Measurements from ENCODE around the gene MKLN1.

Gene MKLN1

DNA sequence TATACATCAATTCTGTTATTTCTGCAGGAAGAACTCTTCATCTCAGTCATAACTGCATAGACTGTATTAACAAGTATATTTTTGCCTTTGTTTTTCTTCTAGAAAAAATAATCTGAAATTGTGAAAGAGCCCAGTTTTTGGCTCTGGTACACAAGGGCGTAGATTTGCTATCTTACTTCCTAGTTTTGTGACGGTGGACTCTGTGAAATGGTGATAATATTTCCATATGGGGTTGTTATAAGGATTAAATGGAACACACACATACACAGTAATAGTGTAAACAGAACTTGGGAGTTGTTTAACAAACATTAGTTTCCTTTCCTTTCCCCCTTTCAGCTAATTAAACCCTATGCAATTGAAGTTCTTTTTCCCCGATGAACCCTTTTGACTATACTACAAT is 108.7 kb downstream of the MKLN1 start:
- no peak overlapping the region for H2AFZ ChIP-seq (ENCODE audit: low read depth)

DNA sequence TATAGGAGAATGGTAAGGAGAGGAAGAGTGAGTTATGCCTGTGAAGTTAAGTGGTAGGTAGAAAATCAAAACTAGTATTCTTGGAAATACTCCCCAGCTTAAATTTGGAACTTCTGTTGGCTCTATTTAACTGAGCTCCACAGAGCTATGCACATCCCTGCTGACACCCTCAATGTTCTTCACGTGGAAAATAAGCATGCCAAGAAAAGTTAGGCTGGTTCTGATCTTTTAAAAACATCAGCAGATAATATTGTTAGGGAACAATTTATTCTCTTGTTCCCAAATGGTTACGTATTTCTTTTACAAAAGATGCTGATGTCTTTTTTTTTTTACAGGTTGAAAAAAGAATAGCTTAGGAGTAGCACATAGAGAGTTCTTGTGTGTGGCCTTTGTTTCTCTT is 111.3 kb downstream of the MKLN1 start:
- TF ChIP-seq, protein P1, sequence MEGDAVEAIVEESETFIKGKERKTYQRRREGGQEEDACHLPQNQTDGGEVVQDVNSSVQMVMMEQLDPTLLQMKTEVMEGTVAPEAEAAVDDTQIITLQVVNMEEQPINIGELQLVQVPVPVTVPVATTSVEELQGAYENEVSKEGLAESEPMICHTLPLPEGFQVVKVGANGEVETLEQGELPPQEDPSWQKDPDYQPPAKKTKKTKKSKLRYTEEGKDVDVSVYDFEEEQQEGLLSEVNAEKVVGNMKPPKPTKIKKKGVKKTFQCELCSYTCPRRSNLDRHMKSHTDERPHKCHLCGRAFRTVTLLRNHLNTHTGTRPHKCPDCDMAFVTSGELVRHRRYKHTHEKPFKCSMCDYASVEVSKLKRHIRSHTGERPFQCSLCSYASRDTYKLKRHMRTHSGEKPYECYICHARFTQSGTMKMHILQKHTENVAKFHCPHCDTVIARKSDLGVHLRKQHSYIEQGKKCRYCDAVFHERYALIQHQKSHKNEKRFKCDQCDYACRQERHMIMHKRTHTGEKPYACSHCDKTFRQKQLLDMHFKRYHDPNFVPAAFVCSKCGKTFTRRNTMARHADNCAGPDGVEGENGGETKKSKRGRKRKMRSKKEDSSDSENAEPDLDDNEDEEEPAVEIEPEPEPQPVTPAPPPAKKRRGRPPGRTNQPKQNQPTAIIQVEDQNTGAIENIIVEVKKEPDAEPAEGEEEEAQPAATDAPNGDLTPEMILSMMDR (conservative IDR thresholded peaks at IDR 0.05; ENCODE audit: low read depth, low read length) = no peak
- Histone ChIP-seq H3K79me2 (ENCODE audit: insufficient read depth, low read depth) (no peaks in the 10 kb centered on the region), H3K36me3 (ENCODE audit: insufficient read depth) (no peaks in the 10 kb centered on the region; the same call in 1 of the 2 replicates)

More for the DNA sequence above, 108.7 kb downstream of the MKLN1 start:
- no peaks in the 10 kb centered on the region; the same call in 1 of the 2 replicates for H3K36me3 ChIP-seq (ENCODE audit: insufficient read depth)
- TF ChIP-seq, protein P1 (conservative IDR thresholded peaks at IDR 0.05; ENCODE audit: low read depth, low read length) = no peak
- H3K79me2 ChIP-seq (ENCODE audit: insufficient read depth, low read depth) = no peaks in the 10 kb centered on the region
- H3K4me3 ChIP-seq (IDR thresholded peaks at IDR 0.05; ENCODE audit: insufficient read depth, low read depth, low read length) = no peak overlapping the region
- H3K4me1 ChIP-seq (ENCODE audit: low read depth, poor library complexity, severe bottlenecking) = peaks cover 7% of the 10 kb centered on the region
- H4K20me1 ChIP-seq (ENCODE audit: insufficient read depth) = no peaks in the 10 kb centered on the region
- no peaks in the 10 kb centered on the region for H3K27me3 ChIP-seq (ENCODE audit: insufficient read depth, low read depth)
- H3K27ac ChIP-seq = no peak overlapping the region
- no peak overlapping the region for H3K9ac ChIP-seq
- H3K4me2 ChIP-seq = no peak overlapping the region

DNA sequence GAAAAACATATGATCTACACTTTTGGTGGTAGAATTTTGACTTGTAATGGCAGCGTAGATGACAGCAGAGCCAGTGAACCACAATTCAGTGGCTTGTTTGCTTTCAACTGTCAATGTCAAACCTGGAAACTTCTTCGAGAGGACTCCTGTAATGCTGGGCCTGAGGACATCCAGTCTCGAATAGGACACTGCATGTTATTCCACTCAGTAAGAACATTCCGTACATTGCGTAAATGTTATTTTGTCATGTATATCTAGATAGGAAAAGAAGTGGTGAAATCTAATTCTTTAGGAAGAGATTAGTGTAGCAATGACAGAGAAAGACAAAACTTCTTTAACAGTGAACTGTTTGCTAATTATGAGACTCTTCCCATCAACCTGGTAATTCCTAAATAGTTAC is 115.8 kb downstream of the MKLN1 start:
- H3K4me1 ChIP-seq (ENCODE audit: low read depth, poor library complexity, severe bottlenecking) = no peaks in the 10 kb centered on the region

More for the DNA sequence above, 111.3 kb downstream of the MKLN1 start:
- H3K4me2 ChIP-seq = no peak overlapping the region
- H4K20me1 ChIP-seq (ENCODE audit: insufficient read depth) = no peaks in the 10 kb centered on the region
- H3K9ac ChIP-seq = no peak overlapping the region
- no peak overlapping the region for H3K4me3 ChIP-seq (IDR thresholded peaks at IDR 0.05; ENCODE audit: insufficient read depth, low read depth, low read length)
- H2AFZ ChIP-seq (ENCODE audit: low read depth) = no peak overlapping the region
- H3K27me3 ChIP-seq (ENCODE audit: insufficient read depth, low read depth) = no peaks in the 10 kb centered on the region
- no peak overlapping the region for H3K27ac ChIP-seq
- H3K4me1 ChIP-seq (ENCODE audit: low read depth, poor library complexity, severe bottlenecking) = no peaks in the 10 kb centered on the region

DNA sequence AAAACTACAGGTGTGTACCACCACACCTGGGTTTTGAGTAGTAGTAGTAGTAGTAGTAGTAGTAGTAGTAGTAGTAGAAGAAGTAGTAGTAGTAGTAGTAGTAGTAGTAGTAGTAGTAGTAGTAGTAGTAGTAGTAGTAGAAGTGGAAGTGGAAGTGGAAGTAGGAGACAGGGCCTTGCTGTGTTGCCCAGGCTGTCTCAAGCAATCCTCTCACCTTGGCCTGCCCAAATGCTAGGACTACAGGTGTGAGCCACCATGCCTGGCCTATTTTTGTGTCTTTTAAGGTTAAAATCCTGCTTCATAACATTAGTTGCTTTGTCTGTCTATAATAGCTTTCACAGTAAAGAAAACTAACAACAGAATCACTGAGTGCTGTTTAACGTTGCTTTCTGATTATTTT is 117.0 kb downstream of the MKLN1 start:
- Histone ChIP-seq H3K36me3 (ENCODE audit: insufficient read depth) (no peaks in the 10 kb centered on the region), H3K9ac (no peak overlapping the region), H3K4me1 (ENCODE audit: low read depth, poor library complexity, severe bottlenecking) (no peaks in the 10 kb centered on the region), H2AFZ (ENCODE audit: low read depth) (no peak overlapping the region), H3K27ac (no peak overlapping the region), H3K4me2 (no peak overlapping the region), H4K20me1 (ENCODE audit: insufficient read depth) (no peaks in the 10 kb centered on the region), H3K79me2 (ENCODE audit: insufficient read depth, low read depth) (no peaks in the 10 kb centered on the region), H3K27me3 (ENCODE audit: insufficient read depth, low read depth) (no peaks in the 10 kb centered on the region), H3K4me3 (IDR thresholded peaks at IDR 0.05; ENCODE audit: insufficient read depth, low read depth, low read length) (no peak overlapping the region)
- TF ChIP-seq, protein P1 (conservative IDR thresholded peaks at IDR 0.05; ENCODE audit: low read depth, low read length) = no peak

More for the DNA sequence above, 115.8 kb downstream of the MKLN1 start:
- H3K9ac ChIP-seq = no peak overlapping the region
- H3K4me2 ChIP-seq = no peak overlapping the region
- H2AFZ ChIP-seq (ENCODE audit: low read depth) = no peak overlapping the region
- no peaks in the 10 kb centered on the region for H3K79me2 ChIP-seq (ENCODE audit: insufficient read depth, low read depth)
- no peaks in the 10 kb centered on the region for H3K36me3 ChIP-seq (ENCODE audit: insufficient read depth)
- no peak overlapping the region for H3K4me3 ChIP-seq (IDR thresholded peaks at IDR 0.05; ENCODE audit: insufficient read depth, low read depth, low read length)
- H3K27me3 ChIP-seq (ENCODE audit: insufficient read depth, low read depth) = no peaks in the 10 kb centered on the region
- H4K20me1 ChIP-seq (ENCODE audit: insufficient read depth) = no peaks in the 10 kb centered on the region
- TF ChIP-seq, protein P1 (conservative IDR thresholded peaks at IDR 0.05; ENCODE audit: low read depth, low read length) = no peak
- H3K27ac ChIP-seq = no peak overlapping the region
